ENCODE measurements around the gene BGN. TPM values are rescaled to one million over a fixed set of nuclear protein-coding genes. Genes with fewer than 3 reads are reported as not detected.

The BGN gene
- total RNA-seq, 1 experiment from 2014 or later = 0.33 TPM

DNA sequence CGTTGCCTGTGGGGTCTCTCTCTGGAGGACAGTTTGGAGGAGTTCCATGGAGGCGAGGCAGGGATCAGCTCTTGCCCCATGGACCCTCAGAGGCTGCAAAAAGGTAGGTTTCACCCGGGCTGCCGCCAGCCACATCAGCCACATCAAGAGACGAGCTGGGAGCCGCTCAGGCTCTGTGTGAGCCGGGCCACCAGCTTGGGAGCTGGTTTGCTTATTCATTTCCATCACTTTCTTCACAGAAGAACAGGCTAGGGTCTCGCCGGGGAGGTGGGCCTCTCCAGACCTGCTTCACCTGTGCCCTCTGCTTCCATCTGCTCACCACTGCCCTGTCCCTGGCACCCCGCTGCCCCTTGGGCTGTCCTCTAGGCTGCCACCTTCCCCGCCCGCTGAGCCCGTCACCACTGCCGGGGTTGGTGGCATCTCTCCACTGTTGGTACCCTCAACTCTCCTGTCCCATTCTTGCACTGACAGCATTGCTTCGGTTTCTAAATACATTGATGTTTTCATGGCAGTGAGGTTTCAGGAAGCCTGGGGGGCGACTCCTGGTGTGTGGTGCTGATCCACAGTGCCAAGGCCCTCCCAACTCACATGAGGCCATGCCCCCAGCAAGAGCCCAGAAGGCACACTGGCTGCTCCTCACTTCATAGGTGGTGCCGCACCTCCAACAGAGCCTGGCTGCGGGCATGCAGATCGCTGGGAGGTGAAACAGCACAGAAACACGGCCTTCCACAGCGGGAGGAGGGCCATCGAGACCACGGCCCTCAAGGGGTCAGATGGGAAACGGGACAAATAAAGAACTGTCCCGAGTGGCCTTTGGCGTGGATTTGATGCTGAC is 44.4 kb upstream of the BGN start:
- Histone ChIP-seq H3K27ac (no peak overlapping the region), H2AFZ (no peak overlapping the region), H3K36me3 (ENCODE audit: low read depth) (no peaks in the 10 kb centered on the region), H3K27me3 (ENCODE audit: insufficient read depth, low read depth) (no peaks in the 10 kb centered on the region), H3K4me2 (no peak overlapping the region), H3K79me2 (ENCODE audit: low read depth) (no peaks in the 10 kb centered on the region), H3K9me2 (ENCODE audit: insufficient read depth) (no peaks in the 10 kb centered on the region), H3K4me3 (no peak overlapping the region), H3F3A (ENCODE audit: insufficient read depth, low read depth) (no peaks in the 10 kb centered on the region), H3K4me1 (replicated peaks; ENCODE audit: insufficient read depth) (no peaks in the 10 kb centered on the region), H3K9me3 (ENCODE audit: insufficient read depth, low read depth) (no peaks in the 10 kb centered on the region), H4K20me1 (ENCODE audit: insufficient read depth) (no peaks in the 10 kb centered on the region)
- POLR2A ChIA-PET (ENCODE audit: unreplicated experiment) = no interaction called here
- intact Hi-C loops (cut with micrococcal nuclease; ENCODE audit: unreplicated experiment) = no loop called here
- no TSS peak for BruUV-seq (replicated peaks)
- no peak for TF ChIP-seq EZH2 (IDR thresholded peaks at IDR 0.05; ENCODE audit: low read depth)
- TF ChIP-seq, protein P1, sequence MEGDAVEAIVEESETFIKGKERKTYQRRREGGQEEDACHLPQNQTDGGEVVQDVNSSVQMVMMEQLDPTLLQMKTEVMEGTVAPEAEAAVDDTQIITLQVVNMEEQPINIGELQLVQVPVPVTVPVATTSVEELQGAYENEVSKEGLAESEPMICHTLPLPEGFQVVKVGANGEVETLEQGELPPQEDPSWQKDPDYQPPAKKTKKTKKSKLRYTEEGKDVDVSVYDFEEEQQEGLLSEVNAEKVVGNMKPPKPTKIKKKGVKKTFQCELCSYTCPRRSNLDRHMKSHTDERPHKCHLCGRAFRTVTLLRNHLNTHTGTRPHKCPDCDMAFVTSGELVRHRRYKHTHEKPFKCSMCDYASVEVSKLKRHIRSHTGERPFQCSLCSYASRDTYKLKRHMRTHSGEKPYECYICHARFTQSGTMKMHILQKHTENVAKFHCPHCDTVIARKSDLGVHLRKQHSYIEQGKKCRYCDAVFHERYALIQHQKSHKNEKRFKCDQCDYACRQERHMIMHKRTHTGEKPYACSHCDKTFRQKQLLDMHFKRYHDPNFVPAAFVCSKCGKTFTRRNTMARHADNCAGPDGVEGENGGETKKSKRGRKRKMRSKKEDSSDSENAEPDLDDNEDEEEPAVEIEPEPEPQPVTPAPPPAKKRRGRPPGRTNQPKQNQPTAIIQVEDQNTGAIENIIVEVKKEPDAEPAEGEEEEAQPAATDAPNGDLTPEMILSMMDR (conservative IDR thresholded peaks at IDR 0.05) = no peak
- CTCF ChIA-PET = no interaction called here
- no peak for DNase-seq

DNA sequence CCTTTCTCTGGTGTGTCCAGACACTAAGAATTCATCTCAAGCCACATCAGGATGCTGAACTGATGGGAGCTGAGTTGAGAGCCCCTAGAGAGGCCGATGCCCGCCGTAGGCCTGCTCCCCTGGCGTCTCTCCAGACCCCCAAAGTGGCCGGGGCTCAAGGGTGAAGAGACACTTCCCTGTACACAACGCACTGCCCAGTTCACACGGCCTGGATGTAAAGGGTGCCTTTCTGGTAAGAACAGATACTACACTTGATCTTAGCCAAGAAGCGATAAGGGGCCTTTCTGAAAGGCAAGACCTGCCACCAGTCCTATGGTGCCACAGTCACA is 43.9 kb upstream of the BGN start:
- H4K20me1 ChIP-seq (ENCODE audit: insufficient read depth) = no peaks in the 10 kb centered on the region
- H3K36me3 ChIP-seq (ENCODE audit: low read depth) = no peaks in the 10 kb centered on the region
- H3F3A ChIP-seq (ENCODE audit: insufficient read depth, low read depth) = no peaks in the 10 kb centered on the region
- BruUV-seq (replicated peaks) = no TSS peak
- no peak for DNase-seq
- ChIA-PET POLR2A (ENCODE audit: unreplicated experiment) (no interaction called here), CTCF (no interaction called here)
- no peak overlapping the region for H3K4me2 ChIP-seq
- no peak overlapping the region for H2AFZ ChIP-seq
- H3K9me2 ChIP-seq (ENCODE audit: insufficient read depth) = no peaks in the 10 kb centered on the region
- no peaks in the 10 kb centered on the region for H3K27me3 ChIP-seq (ENCODE audit: insufficient read depth, low read depth)
- H3K79me2 ChIP-seq (ENCODE audit: low read depth) = no peaks in the 10 kb centered on the region
- intact Hi-C loops (cut with micrococcal nuclease; ENCODE audit: unreplicated experiment) = no loop called here
- H3K27ac ChIP-seq = no peak overlapping the region
- no peaks in the 10 kb centered on the region for H3K9me3 ChIP-seq (ENCODE audit: insufficient read depth, low read depth)
- TF ChIP-seq, protein P1 (conservative IDR thresholded peaks at IDR 0.05) = no peak
- TF ChIP-seq EZH2 (IDR thresholded peaks at IDR 0.05; ENCODE audit: low read depth) = no peak
- no peaks in the 10 kb centered on the region for H3K4me1 ChIP-seq (replicated peaks; ENCODE audit: insufficient read depth)
- H3K4me3 ChIP-seq = no peak overlapping the region

DNA sequence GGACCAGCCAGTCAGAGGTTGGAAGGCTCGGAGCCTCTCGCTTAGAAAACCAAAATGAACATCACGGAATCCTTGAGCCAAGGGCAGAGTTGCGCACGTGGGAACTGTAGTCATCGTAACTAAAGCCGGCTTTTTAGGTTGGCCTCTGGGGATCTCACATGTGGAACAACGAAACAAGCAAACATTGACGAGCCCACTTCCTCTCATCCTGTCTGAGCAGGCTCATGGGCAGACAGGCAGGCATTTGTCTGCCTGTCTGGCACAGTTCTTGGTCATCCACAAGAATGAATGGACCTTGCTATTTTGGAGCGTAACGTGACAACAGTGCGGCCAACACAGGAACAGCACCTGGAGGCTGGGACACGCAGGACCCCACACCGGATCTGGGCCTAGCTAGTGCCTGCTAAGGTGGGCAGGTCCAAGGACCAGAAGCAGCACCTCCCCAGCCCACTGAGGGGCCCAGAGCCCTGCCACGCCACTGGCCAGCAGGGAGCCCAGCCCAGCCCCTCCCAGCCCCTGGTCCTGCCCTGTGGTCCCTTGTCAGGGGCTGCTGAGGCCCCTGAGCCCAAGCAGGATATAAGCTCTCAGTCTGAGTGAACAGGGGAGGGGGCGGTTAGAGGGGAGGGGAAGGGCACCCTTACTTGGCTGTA is 39.8 kb upstream of the BGN start:
- Histone ChIP-seq H3K79me2 (ENCODE audit: low read depth) (no peaks in the 10 kb centered on the region), H3F3A (ENCODE audit: insufficient read depth, low read depth) (no peaks in the 10 kb centered on the region), H3K9me3 (ENCODE audit: insufficient read depth, low read depth) (no peaks in the 10 kb centered on the region), H3K27ac (no peak overlapping the region), H3K4me3 (no peak overlapping the region), H3K4me1 (replicated peaks; ENCODE audit: insufficient read depth) (no peaks in the 10 kb centered on the region), H3K4me2 (no peak overlapping the region), H4K20me1 (ENCODE audit: insufficient read depth) (no peaks in the 10 kb centered on the region), H3K36me3 (ENCODE audit: low read depth) (no peaks in the 10 kb centered on the region), H3K27me3 (ENCODE audit: insufficient read depth, low read depth) (no peaks in the 10 kb centered on the region), H3K9me2 (ENCODE audit: insufficient read depth) (no peaks in the 10 kb centered on the region), H2AFZ (no peak overlapping the region)
- BruUV-seq (replicated peaks) = no TSS peak
- CTCF ChIA-PET = no interaction called here
- TF ChIP-seq, protein P1 (conservative IDR thresholded peaks at IDR 0.05) = no peak
- no peak for TF ChIP-seq EZH2 (IDR thresholded peaks at IDR 0.05; ENCODE audit: low read depth)
- POLR2A ChIA-PET (ENCODE audit: unreplicated experiment) = no interaction called here
- intact Hi-C loops (cut with micrococcal nuclease; ENCODE audit: unreplicated experiment) = no loop called here
- no peak for DNase-seq
